Germinal center (tissue), 1 donor: Measurements from ENCODE around the gene PITPNM1.
"Not testable (repeated sequence)": the region's sequence is repeated elsewhere in the genome, so short reads cannot be mapped to it uniquely, and the experiment has no call there.

Experiments used
- DNase-seq: peaks from one replicate; pipeline ENCODE4 v3.0.0; 2012; ENCODE audit warnings: mixed read lengths, low spot score

PITPNM1 gene

DNA sequence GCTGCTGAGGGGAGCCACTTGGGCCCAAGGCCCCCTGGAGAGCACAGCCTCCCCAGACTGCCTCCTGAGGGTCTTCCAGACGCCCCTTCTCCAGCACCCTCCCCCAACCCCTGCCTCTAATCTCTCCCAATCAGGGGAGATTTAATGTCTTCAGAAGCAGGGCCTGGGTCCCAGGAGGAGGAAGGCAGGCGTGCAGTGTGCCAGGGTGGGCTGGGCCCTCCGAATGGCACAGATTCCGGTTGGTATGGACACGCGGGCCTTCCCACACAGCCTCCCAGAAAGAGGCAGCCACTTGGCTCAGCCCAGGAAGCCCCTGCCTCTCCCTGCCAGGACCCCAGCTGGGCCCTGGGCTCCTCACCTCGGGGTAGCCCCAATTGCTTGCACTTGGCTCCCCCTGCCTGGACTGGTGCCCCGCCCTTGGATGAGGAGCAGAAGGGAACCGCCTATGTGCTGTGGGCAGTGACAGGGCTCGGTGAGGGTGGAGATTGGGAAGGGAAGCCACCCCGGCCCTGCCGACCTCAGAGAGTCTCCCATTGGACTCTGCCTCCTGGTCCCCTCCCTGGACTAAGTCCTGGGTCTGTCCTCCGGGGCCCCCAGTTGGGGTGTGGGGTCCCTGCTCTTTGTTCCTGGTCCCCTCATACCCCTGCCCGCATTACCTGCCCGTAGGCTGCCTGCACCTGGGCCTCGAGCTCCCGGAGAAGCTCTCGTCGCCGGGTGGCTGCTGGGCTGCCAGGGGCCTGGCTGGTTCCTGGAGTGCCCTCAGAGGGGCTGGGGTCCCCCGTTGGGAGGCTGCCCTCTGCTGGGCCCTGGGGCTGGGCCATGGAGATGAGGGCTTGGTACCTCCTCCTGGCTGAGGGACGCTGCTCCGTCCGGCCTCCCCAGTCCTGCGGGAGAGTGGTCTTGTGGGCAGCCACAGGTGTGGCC lies 18.7 kb upstream of the PITPNM1 start:
- no peak for DNase-seq

DNA sequence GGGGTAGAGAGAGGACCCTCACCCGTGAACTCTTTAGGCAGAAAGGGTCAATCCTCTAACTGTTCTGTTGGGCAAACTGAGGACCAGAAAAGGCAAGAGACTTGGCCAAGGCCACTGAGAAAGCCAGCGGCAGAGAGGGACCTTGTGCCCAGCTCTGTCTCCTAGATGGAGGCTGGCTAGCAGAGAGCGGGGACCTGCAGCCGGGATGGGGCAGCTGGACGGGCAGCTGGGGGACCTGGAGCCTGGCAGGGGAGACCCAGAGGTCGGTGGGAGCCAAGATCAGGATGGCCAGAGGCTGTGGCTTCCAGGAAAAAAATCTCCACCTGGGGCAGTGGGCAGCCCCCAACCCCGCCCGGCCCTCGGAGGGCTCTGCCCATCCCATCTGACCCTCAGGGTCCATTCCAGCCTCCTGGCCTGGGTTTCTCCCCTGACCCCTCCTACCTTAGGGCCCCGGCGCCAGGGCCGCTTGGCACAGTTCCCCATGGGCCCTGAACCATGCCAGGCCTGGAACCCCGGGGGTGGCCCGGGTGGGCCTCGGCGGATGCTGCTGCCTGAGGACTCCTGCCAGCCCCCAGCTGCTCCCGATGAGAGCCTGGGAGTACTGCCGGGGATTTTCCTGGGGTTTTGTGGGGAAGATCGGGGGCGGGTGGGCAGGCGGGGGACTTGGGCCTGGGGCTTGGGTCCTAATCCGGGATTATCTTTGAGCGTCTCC lies 17.8 kb upstream of the PITPNM1 start, which contains the start of gene CABP2:
Gene CABP2, minus strand, starts transcription at position 603 of the 712 bp plus-strand sequence. Its CDS starts 120 bp downstream, at position 483.
- DNase-seq, result no peak

DNA sequence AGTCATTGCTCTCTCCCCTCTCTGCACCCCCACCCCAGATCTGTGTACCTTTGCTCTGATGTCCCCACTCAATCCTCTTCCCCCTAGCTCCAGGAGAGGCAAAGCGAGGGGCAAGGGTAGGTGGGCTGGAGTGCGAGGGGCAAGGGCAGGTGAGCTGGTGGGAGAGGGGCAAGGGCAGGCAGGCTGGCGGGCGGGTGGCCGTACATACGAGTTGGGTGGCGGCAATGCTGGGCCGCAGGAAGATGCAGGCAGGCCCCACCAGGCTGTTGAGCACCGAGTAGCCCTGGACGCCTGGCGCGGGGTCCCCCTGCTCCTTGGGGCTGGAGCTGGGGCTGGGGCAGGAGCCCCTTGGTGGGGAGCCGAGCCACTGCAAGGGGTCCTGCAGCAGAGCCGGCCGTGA lies 17.2 kb upstream of the PITPNM1 start:
- no peak for DNase-seq

DNA sequence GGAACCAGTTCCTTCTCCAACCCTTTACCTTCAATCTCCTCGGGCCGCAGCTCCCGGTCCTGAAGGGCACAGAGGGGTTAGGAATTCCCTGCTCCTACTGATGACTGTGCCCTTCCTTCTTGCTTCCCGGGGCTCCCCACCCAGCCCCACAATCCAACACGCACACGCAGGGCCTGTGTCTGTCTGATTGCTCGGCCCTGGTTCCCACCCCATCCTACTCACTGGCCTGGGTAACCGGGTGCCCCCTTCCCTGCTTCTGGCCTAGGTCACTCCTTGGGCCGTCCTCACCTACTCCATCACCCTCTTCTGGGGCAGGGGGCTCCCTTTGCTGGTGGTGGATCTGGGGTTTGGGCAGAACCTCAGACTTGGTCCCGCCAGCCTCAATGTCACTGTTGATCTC lies 16.8 kb upstream of the PITPNM1 start:
- DNase-seq, result no peak

DNA sequence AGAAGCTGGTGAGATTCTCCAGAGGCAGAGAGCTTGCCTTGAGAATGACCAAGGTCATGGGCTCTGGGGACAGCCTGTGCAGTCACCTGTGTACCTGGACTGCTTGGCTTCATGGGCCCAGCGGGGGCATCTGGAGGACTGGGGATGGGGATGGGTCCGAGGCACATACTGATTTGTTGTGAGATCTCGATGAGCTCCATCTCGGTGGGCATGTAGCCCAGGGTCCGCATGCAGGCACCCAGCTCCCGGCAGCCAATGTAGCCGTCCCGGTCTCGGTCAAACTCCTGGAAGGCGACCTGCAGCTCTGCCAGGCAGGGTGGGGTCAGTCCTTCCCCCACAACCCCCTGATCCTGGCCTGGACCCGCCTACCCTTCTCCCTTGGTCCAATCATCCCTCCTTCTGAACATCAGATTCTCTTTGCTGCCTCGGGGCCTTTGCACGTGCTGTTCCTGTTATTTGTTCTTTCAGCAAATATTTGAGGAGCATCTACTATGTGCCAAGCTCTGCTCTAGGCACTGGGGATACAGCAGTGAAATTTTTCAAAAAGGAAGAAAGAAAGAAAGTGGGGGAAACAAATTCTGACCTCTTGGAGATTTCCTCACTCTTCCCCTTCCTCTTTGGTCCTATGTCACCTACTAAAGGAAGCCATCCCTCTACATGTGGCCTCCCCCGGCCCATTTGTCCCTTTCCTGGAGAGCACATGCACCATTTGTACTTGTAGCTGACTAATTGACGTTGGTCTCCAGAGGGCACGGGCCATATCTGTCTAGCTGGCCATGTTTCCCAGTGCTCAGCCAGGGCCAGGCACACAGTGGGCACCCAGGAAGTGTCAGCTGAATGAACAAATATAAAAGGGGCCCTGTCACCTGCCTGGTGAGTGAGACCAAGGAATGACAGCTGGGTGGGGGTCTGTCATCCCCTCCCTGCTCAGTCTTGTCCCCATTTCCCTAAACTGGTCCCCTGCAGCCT lies 16.0 kb upstream of the PITPNM1 start:
- DNase-seq, result no peak

- no peak for DNase-seq
Measured at GRCh38 chr11:67519726-67520125, 14.6 kb upstream of the PITPNM1 start.

GRCh38 chr11:67517784-67518552 lies 12.8 kb upstream of the PITPNM1 start:
- no peak for DNase-seq

GRCh38 chr11:67516806-67517205 lies 11.6 kb upstream of the PITPNM1 start:
- DNase-seq, result no peak

DNA sequence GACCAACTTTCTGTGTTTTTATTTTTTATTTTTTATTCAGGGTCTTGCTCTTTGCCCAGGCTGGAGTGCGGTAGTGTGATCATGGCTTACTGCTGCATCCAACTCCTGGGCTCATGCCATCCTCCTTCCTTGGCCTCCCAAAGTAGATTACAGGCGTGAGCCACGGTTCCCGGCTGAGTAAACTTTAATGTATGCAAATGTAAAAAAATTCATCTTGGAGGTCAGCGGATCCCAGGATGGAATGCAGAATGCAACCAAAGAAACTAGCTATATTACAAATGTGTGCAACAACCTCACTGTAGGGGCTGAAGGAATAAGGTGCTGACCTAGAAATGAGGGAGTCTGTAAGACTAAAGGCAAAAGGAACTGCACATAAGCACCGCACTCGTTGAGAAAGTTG lies 9.0 kb upstream of the PITPNM1 start:
- no peak for DNase-seq

DNA sequence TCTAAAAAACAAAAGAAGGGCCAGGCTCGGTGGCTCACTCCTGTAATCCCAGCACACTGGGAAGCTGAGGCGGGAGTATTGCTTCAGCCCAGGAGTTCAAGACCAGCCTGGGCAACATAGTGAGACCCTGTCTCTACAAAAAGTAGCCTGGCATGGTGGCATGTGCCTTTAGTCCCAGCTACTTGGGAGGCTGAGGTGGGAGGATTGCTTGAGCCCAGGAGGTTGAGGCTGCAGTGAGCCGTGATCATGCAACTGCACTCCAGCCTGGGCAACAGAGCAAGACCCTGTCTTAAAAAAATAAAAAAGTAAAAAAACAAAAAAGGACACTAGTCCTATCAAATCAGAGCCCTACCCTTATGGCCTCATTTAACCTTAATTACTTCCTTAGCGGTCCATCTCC lies 6.4 kb upstream of the PITPNM1 start:
- not testable (repeated sequence) for DNase-seq

- no peak for DNase-seq
Measured at GRCh38 chr11:67510023-67510345, 4.8 kb upstream of the PITPNM1 start.

- peak; percentile 99 for DNase-seq
Measured at GRCh38 chr11:67508486-67509121, 3.4 kb upstream of the PITPNM1 start.

- DNase-seq, result peak; percentile 99
Measured at GRCh38 chr11:67507864-67508485, 2.8 kb upstream of the PITPNM1 start, which contains the start of gene CDK2AP2. Gene CDK2AP2 (minus strand): TSS chr11:67508162. CDS start chr11:67508082, 80 bp downstream.

GRCh38 chr11:67507242-67507863 lies 2.2 kb upstream of the PITPNM1 start:
- DNase-seq, result no peak

DNA sequence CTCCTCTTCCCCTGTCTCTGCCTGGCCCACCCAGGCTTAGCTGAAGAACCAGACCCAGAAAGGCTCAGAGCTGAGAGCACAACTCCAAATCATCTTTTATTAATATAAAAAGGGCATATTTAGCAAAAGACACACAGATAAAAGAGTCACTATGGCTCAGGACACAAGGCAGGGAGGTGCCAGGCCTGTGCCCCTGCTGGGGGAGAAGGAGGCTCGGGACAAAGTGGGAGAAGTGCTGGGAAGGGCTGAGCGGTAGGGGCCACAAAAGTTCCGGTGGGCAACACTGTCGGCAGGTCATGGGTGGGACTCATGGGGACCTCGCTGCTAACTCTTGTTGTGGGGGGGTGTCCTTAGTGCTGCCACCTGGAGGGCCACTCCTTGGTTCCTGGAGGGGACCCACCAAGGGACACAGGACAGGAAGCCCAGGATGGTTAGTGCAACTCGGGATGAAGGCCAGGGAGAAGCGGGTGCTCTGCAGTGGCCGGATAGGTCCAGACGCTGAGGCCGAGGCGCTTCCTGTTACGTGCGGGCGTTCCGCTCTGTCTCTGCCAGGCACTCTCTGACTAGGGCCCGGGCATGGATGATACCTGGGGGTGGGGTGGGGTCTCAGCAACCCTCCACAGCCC lies 1.4 kb upstream of the PITPNM1 start:
- no peak for DNase-seq

DNA sequence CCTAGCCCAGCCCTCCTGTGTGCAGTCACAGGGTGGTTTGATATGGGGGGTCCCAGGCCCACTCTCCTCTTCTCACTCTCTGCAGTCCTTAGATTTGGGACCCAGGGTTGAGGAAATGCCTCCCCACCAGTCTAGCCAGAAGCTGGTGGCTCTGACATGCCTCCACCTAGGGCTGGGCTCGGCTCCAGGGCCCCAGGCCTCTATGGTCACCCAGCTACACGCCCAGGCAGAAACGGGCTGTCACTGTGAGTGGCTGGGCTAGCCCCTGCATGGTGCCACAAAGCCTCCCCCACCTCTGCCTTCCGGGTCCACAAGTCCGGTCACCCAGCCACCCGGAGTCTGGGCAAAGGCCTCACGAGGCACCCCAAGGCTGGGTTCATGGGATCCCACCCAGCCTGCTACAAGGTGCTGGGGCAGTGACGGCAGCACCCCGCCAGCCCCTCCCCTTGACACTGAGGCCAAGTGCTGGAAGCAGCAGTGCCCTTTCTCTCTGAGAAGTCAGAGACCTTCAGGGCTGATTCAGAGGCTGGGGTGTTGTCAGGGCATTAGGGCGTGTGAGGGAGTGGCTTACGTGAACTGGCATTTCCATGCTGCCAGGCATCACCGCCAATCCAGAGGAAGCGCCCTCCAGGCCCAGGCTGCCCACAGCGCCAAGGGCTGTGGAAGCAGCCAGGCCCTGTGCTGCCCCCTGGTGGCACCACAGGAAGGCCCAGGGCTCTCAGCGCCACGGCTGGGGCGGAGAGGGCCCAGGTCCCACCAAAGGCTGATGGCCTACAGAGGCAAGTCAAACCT lies 638 bp upstream of the PITPNM1 start:
- peak; percentile 86 for DNase-seq

- no peak for DNase-seq
Measured at GRCh38 chr11:67504005-67504949, 886 bp downstream of the PITPNM1 start.
